HG02610 (cell line): ENCODE measurements around the gene DKK2.
"Not testable (repeated sequence)": the region's sequence is repeated elsewhere in the genome, so short reads cannot be mapped to it uniquely, and the experiment has no call there.

Source experiments
- ATAC-seq: cut with Tn5 transposase; IDR thresholded peaks from one replicate; pipeline ENCODE4 v1.9.1; 2021; ENCODE audit warnings: mild to moderate bottlenecking, moderate library complexity; ENCODE audit not compliant: unreplicated experiment

DKK2 gene

DNA sequence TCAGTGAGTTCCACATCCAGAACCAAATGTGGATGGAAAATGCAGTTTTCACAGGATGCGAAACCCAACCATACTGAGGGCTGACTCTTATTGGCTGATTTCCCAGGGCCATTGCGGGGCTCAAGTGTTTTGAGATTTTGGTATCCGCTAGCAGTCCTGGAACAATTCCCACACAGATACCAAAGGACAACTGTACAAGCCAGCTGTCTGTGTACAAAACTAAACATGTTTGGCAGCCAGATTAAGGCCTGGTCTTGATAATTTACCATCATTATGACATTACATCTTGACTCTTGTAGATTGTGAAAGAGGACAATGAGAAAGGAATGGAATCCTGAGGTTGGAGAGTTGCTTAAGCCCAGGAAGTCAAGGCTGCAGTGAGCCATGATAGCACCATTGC lies 121.9 kb downstream of the DKK2 start:
- ATAC-seq, result no peak

DNA sequence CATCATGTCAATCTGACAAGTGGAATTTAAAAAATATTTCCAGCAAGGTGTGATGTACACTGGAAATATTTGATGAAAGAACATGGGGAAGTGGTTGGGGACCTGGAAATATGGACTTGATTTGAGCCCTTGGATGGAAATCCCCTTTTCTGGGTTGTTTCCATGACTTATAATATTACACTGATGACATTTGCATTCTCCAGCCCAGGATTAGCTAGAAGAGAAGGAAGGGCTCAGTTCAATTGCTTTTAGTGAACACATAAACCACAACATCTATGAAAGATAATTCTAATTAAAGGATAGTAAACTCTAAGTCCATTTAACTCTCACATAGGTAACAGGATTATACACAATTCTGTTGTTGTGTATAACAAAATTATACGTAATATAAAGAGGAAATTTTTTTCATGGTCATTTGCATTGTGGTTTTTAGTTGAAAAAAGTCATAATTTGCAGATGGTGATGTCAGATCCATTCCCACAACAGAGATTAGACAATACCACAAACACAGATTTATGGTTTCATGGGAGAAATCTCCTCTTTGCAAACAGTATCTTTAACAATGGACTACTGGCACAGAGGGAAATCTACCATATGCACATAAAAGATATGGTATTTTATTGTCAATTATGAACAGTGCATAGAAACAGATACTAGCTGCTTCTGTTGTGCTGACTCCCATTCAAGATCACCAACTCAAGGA lies 126.5 kb downstream of the DKK2 start:
- no peak for ATAC-seq

DNA sequence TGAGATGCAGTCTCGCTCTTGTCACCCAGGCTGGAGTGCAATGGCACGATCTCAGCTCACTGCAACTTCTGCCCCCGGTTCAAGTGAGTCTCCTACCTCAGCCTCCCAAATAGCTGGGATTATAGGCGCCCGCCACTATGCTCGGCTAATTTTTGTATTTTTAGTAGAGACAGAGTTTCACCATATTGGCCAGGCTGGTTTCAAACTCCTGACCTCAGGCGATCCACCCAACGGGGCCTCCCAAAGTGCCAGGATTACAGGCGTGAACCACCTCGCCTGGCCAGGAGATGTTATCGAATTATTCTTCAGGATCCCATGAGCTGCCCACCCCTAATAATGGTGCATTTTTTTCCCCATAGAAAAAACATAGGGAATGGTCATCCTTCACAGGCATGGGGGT lies 128.1 kb downstream of the DKK2 start:
- not testable (repeated sequence) for ATAC-seq

DNA sequence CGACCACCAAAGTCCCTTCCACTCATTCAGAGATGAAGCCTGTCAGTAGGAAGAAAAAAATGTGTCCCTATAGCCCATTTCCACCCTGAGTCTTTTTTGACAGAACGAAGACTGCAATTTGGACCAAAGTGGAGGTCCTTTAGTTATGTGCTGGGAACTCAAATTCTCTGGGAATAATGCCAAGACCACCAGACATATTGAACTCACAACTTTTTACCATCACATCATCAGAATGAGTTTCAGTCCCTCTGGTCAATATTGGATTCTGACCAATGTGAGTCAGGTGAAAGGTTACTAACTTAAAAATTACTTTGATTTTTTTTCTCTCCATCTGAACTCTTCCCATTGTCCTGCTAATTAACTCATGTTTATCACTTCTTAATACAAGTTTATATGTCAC lies 128.9 kb downstream of the DKK2 start:
- no peak for ATAC-seq

DNA sequence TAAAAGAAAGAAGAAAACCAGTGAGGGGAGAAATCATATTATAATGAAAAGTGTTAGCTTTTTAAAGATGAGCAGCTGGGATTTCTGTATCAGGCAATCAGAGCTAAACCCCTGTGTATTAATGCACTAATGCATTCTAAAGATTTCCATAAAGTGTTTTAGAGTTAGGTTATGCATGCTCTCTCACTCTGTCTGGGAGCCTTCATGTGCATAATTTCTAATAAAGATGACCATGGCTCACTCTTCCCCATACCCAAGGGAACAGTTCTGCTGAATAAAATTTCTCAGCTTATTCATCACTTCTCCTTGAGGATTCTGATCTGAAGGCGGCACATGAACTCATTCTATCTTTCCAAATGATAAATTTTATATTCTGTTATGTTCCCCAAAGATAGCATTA lies 129.4 kb downstream of the DKK2 start:
- ATAC-seq, result no peak

DNA sequence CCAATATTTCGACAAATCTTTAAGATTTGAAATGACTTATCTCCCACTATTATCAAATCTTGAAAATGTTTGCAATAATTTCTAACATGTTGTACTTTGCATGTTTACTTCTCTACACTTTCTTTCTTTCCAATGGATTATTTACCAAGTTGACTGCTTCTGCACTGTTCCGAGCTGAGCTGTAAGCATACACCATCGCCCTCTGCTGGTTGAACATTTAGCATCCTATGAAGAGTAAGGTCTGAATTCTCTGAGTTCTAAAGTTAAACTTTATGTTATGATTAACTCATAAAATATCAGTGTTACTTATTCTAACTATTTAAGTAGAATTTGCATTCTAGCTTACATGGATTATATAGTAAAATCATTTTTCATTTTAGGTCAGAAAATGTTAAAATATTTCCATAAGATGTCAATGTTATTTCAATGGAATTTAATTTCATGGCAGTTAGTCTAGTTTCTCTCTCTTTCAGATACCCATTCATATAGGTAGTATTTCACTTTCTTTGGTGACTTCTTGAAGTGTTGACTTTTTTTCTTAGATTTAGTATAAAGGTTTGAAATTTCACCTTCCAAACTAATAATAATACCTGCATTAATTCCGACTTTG lies 137.4 kb downstream of the DKK2 start:
- ATAC-seq, result peak; percentile 66

DNA sequence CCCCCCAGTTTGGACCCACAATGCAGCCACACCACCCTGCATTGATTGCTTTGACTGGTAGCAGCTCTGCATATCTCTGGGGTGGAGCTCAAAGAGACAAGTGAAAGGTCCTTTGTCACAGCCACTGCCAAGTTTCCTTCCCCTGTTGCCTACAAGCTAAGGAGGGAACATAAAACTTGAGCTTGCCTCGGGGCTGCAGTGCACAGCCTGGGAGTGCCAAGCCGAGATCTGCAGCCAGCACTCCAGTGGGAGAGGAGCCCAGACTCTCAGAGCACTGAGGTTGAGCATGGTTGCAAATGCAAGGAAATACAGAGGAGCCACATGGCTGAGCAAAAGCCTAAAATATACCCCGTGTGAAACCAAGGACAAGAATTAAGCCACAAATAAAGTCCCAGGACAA lies 142.2 kb downstream of the DKK2 start:
- ATAC-seq, result no peak

DNA sequence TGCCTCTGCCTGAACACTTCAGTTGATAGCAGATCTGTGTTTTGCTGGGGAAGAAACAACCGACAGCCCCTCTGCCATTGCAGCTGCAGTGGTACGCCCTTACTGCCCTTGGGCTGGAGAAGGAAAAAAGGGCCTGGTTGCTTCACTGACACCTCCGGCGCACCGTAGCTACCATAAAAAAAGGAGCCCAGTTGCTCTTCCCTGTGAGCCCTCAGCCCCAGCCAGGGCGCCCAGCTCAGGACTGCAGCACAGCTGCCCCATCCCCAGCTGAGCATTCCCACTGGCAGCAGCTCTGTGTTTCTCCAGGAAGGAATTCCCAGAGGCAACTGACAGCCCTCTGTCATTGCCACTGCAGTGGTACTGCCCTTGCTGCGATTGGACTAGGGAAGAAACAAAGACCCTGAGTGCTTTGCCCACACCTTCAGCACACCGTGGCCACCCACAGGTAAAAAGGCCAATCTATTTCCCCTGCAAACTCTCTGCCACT lies 142.7 kb downstream of the DKK2 start:
- ATAC-seq, result no peak

DNA sequence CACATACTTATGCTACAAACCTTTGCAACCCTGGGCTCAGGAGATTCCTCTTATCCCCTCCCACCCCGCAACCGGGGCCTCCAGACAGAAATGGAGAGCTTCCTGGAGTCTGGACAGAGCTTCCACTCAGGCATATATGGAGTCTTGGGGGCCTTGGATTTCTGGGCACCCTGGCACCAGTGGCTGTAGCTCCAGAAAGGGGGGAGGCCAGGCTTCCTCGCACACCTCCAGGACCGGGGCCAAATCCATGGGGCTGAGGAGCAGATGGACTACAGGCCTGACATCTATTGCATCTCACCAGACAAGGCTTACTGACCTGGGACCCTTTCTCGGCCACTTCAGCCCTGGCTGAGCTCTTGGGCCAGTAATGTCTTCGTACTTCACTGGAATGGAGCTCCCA lies 143.3 kb downstream of the DKK2 start:
- ATAC-seq, result no peak

DNA sequence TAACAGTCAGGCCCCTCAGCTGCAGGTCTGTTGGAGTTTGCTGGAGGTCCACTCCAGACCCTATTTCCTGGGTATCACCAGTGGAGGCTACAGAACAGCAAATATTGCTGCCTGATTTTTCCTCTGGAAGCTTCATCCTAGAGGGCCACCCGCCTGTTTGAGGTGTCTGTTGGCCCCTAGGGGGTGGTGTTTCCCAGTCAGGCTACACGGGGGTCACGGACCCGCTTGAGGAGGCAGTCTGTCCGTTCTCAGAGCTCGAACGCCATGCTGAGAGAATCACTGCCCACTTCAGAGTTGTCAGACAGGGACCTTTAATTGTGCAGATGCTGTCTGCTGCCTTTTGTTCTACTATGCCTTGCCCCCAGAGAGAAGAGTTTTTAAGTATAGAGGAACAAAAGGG lies 160.8 kb downstream of the DKK2 start:
- ATAC-seq, result no peak
